Mononuclear cell (primary cell): ENCODE data around the gene YIPF2. TPM values are rescaled to one million over a fixed set of nuclear protein-coding genes. Genes with fewer than 3 reads are reported as not detected.

Experiments
- H3K27me3 ChIP-seq: 2 replicates; pipeline ENCODE4 v1.6.0; 2011; ENCODE audit warnings: low read length, control low read depth; ENCODE audit not compliant: insufficient read depth
- H3K4me1 ChIP-seq: 2 replicates; pipeline ENCODE4 v1.5.1; 2011; ENCODE audit warnings: mild to moderate bottlenecking, low read length, control low read depth; ENCODE audit not compliant: insufficient read depth
- H3K4me3 ChIP-seq: 2 replicates; pipeline ENCODE4 v1.5.1; 2011; ENCODE audit warnings: mild to moderate bottlenecking, low read length, moderate library complexity
- H3K9me3 ChIP-seq: 2 replicates; pipeline ENCODE4 v1.5.1; 2011; ENCODE audit warnings: low read depth, mild to moderate bottlenecking, control low read depth, low read length
- total RNA-seq: library from RNA; depleted of rRNA; stranded (reverse); fragments of >200 nt; gene quantifications from one replicate; pipeline ENCODE4 v1.2.3, GENCODE V29; 2012

YIPF2 gene
- total RNA-seq, 1 donor = 11.9 TPM

DNA sequence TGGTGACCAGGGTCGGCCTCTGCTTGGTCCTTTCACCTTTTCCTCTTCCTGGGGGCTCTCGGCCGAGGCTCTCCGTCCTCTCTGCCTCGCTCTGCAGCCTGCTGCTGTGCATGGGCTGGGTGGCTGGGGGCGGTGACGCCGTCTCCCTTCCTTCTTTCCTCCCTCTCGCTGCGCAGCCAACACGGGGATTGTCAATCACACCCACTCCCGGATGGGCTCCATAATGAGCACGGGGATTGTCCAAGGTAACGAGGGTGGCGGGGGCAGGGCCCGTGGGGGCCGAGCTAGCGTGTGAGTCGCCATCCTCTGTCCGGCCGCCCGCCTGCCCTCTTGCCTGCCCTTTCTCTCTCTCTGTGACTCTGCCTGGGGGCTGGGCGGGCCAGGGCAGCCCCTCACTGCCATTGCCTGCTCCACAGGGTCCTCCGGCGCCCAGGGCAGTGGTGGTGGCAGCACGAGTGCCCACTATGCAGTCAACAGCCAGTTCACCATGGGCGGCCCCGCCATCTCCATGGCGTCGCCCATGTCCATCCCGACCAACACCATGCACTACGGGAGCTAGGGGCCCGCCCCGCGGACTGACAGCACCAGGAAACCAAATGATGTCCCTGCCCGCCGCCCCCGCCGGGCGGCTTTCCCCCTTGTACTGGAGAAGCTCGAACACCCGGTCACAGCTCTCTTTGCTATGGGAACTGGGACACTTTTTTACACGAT lies 7.1 kb downstream of the YIPF2 start:
- H3K27me3 ChIP-seq = no peaks in the 10 kb centered on the region
- no peaks in the 10 kb centered on the region for H3K9me3 ChIP-seq
- no peak overlapping the region for H3K4me3 ChIP-seq
- no peaks in the 10 kb centered on the region for H3K4me1 ChIP-seq

DNA sequence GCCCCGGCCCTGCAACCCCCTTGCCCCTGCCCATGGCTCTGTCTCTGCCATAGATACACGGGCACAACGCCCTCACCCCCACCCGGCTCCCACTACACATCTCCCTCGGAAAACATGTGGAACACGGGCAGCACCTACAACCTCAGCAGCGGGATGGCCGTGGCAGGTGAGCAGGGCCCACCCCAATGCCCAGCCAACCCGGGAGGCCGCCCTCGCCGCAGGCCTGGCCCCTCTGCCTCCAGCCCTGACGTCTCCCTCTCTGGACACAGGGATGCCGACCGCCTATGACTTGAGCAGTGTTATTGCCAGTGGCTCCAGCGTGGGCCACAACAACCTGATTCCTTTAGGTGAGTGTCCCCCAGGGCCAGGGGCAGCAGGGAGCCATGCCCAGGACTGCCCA lies 7.7 kb downstream of the YIPF2 start:
- no peaks in the 10 kb centered on the region for H3K9me3 ChIP-seq
- H3K4me3 ChIP-seq = no peak overlapping the region
- H3K27me3 ChIP-seq = no peaks in the 10 kb centered on the region
- H3K4me1 ChIP-seq = no peaks in the 10 kb centered on the region

DNA sequence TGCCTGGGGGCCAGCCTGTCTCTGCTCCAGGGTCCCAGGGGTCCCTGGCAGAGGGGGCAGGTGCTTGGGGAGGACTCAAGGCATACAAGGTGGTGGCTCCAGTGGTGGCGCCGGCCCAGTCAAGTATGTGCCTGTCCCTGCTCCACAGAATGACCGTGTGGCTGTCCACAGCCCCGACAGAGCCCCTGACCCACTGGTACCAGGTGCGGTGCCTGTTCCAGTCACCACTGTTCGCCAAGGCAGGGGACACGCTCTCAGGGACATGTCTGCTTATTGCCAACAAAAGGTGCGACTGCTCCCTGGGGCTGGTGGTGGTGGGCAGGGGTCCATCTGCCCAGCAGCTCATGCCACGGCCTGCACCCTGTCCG lies 8.2 kb downstream of the YIPF2 start:
- H3K9me3 ChIP-seq = no peaks in the 10 kb centered on the region
- no peaks in the 10 kb centered on the region for H3K4me1 ChIP-seq
- no peaks in the 10 kb centered on the region for H3K27me3 ChIP-seq
- no peak overlapping the region for H3K4me3 ChIP-seq

- H3K27me3 ChIP-seq = no peaks in the 10 kb centered on the region
- H3K9me3 ChIP-seq = no peaks in the 10 kb centered on the region
Observed at GRCh38 chr19:10919352-10920287, 8.8 kb downstream of the YIPF2 start.

GRCh38 chr19:10918359-10918758 lies 10.1 kb downstream of the YIPF2 start:
- no peak overlapping the region for H3K4me3 ChIP-seq
- no peaks in the 10 kb centered on the region for H3K4me1 ChIP-seq
- no peaks in the 10 kb centered on the region for H3K9me3 ChIP-seq
- no peaks in the 10 kb centered on the region for H3K27me3 ChIP-seq

More at GRCh38 chr19:10919352-10920287, 8.8 kb downstream of the YIPF2 start:
- Histone ChIP-seq H3K4me3 (no peak overlapping the region), H3K4me1 (no peaks in the 10 kb centered on the region)

GRCh38 chr19:10916602-10917001 lies 11.8 kb downstream of the YIPF2 start:
- H3K4me3 ChIP-seq = no peak overlapping the region
- H3K4me1 ChIP-seq = no peaks in the 10 kb centered on the region
- no peaks in the 10 kb centered on the region for H3K27me3 ChIP-seq
- no peaks in the 10 kb centered on the region for H3K9me3 ChIP-seq

DNA sequence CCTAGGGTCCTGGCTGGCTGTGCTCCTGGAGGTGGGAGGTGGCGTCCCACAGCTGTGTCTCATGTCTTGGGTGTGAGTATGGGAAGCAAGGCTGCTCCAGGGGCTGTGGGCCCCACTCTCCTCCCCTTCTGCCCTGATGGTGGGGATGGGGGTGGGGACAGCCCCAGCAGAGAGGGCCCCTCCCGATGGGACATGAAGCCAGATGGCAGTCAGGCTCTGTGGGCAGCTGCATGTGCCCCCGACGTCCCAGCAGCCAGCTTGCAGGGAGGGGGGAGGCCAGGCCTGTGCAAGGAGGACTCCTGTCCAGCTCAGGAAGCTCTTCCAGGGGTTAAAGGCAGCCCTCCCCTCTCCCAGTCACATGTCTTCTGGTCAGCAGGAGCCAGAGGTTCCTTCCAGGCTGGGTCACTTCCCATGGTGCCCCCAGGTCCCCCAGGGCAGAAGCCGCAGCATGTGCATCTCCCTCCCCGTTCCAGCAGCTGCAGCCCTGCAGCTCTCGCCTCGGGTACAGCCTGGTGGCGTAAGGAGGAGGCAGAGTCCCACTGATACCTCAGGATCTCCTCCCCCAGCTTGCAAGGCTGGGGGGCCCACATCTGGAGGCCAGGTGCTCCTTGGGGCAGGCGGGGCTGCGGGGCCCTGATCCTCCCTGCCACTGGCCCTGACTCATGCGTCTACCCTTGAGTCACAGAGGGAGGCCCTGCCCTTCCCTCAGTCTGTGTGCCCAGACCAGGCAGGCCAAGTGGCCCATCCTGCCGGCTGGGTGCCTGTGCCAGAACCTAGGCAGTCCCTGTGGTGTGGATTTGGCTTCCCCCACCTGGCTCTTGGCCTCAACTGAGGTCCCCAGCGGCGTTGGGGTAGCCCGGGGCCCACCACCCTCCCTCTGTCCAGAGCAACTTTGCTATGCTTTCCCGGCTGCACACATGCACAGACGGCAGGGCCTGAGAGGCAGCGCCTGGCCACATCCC lies 13.0 kb downstream of the YIPF2 start:
- no peaks in the 10 kb centered on the region for H3K9me3 ChIP-seq
- H3K4me1 ChIP-seq = no peaks in the 10 kb centered on the region

GRCh38 chr19:10913716-10914340 lies 14.6 kb downstream of the YIPF2 start:
- no peaks in the 10 kb centered on the region for H3K4me1 ChIP-seq
- H3K9me3 ChIP-seq = no peaks in the 10 kb centered on the region
- H3K4me3 ChIP-seq = no peak overlapping the region
- no peaks in the 10 kb centered on the region for H3K27me3 ChIP-seq

More for the DNA sequence above, 13.0 kb downstream of the YIPF2 start:
- H3K27me3 ChIP-seq = no peaks in the 10 kb centered on the region
- H3K4me3 ChIP-seq = no peak overlapping the region

- H3K4me3 ChIP-seq = no peak overlapping the region
- H3K9me3 ChIP-seq = no peaks in the 10 kb centered on the region
- H3K4me1 ChIP-seq = no peaks in the 10 kb centered on the region
- H3K27me3 ChIP-seq = no peaks in the 10 kb centered on the region
Observed at GRCh38 chr19:10912619-10913018, 15.8 kb downstream of the YIPF2 start.

- Histone ChIP-seq H3K4me1 (no peaks in the 10 kb centered on the region), H3K4me3 (no peak overlapping the region), H3K27me3 (no peaks in the 10 kb centered on the region), H3K9me3 (no peaks in the 10 kb centered on the region)
Observed at GRCh38 chr19:10911579-10912363, 16.7 kb downstream of the YIPF2 start.

GRCh38 chr19:10908380-10908960 lies 20.0 kb downstream of the YIPF2 start:
- H3K4me1 ChIP-seq = no peaks in the 10 kb centered on the region
- H3K27me3 ChIP-seq = no peaks in the 10 kb centered on the region
- H3K4me3 ChIP-seq = no peak overlapping the region
- H3K9me3 ChIP-seq = no peaks in the 10 kb centered on the region

DNA sequence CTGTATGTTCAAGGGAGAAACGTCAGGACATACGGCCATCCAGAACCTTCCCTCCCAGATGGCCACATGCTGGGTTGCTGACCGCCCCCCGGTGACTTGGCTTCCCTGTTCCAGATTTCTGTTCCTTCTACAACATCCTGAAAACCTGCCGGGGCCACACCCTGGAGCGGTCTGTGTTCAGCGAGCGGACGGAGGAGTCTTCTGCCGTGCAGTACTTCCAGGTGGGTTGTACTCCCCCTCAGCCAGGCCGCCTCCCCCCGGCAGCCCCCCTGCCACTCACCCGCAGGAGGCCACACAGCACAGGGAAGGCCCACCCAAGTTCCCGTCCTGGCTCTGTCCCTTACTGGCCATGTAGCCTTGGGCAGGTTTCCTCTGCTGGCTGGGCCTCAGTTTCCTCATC lies 20.5 kb downstream of the YIPF2 start:
- Histone ChIP-seq H3K9me3 (no peaks in the 10 kb centered on the region), H3K4me1 (no peaks in the 10 kb centered on the region), H3K27me3 (no peaks in the 10 kb centered on the region), H3K4me3 (no peak overlapping the region)

- Histone ChIP-seq H3K4me1 (no peaks in the 10 kb centered on the region), H3K4me3 (no peak overlapping the region), H3K27me3 (no peaks in the 10 kb centered on the region), H3K9me3 (no peaks in the 10 kb centered on the region)
Observed at GRCh38 chr19:10899151-10899653, 29.2 kb downstream of the YIPF2 start.
